T-cell (primary cell): ENCODE measurements around the gene ANKRD60. TPM values are rescaled to one million over a fixed set of nuclear protein-coding genes. Genes with fewer than 3 reads are reported as not detected.

ENCODE experiments used
- ATAC-seq, 4 experiments: fragments of 200-7000 bp in 3 of 4; fragments of 150-1000 bp in 1 of 4; cut with Tn5 transposase; replicated peaks in 1 of 4; 1 replicate in 3 of 4; 2 replicates in 1 of 4; pipeline ENCODE4 v1.10.0; 2021; ENCODE audit warnings: moderate library complexity in 3 of 4, mild to moderate bottlenecking in 2 of 4, moderate number of reproducible peaks in 1 of 4
- CTCF ChIA-PET, 2 donors: fragments of 300-600 bp; sonication (Branson Sonifier 250); formaldehyde crosslinking; loops; one replicate each; lab custom pipeline; 2022; ENCODE audit warnings: antibody characterized with exemption in 2 of 2; lab: Charles Lee
- POLR2A ChIA-PET, 2 donors: fragments of 300-600 bp; sonication (Branson Sonifier 250); formaldehyde crosslinking; loops; one replicate each; lab custom pipeline; 2022; ENCODE audit warnings: antibody characterized with exemption in 2 of 2; lab: Charles Lee
- DNase-seq, 35 experiments: peaks; one replicate each; pipeline versions ENCODE4 v3.0.0 to v3.0.0-alpha.2; 2013 to 2023
- H3K27ac ChIP-seq: one replicate; pipeline ENCODE4 v1.5.1; 2013; ENCODE audit warnings: low read length
- H3K27me3 ChIP-seq, 2 experiments: replicated peaks in 1 of 2; 1 replicate in 1 of 2; 2 replicates in 1 of 2; pipeline versions ENCODE4 v1.6.1 to v1.7.0; 2013; ENCODE audit warnings: low read length in 1 of 2, mixed read lengths in 1 of 2; ENCODE audit not compliant: control insufficient read depth in 2 of 2, insufficient read depth in 2 of 2; ENCODE audit errors: extremely low read depth in 1 of 2
- H3K36me3 ChIP-seq, 2 donors: 1 replicate in 1 of 2; 2 replicates in 1 of 2; pipeline versions ENCODE4 v1.6.1 to v1.7.0; 2013; ENCODE audit warnings: low read length in 1 of 2; ENCODE audit not compliant: control insufficient read depth in 2 of 2, insufficient read depth in 1 of 2; ENCODE audit errors: extremely low read depth in 1 of 2
- H3K4me1 ChIP-seq, 2 experiments: 1 replicate in 1 of 2; 2 replicates in 1 of 2; pipeline versions ENCODE4 v1.6.1 to v1.7.0; 2013; ENCODE audit warnings: low read length in 2 of 2, mixed read lengths in 1 of 2; ENCODE audit not compliant: insufficient read depth in 2 of 2, control insufficient read depth in 1 of 2; ENCODE audit errors: extremely low read depth in 1 of 2
- H3K4me3 ChIP-seq, 2 donors: 1 replicate in 1 of 2; 2 replicates in 1 of 2; pipeline versions ENCODE4 v1.5.1 to v1.7.0; 2013; ENCODE audit warnings: mild to moderate bottlenecking in 2 of 2, low read length in 1 of 2, moderate library complexity in 1 of 2; ENCODE audit not compliant: control insufficient read depth in 1 of 2; ENCODE audit errors: extremely low read depth in 1 of 2
- H3K9me3 ChIP-seq: 2 replicates; pipeline ENCODE4 v1.7.0; 2013
- H3K27ac Mint-ChIP-seq, 2 donors: one replicate each; pipeline ENCODE4 v1.8.0; 2020 to 2021; ENCODE audit warnings: mild to moderate bottlenecking in 2 of 2, mixed read lengths in 2 of 2
- H3K27me3 Mint-ChIP-seq, 2 donors: one replicate each; pipeline ENCODE4 v1.8.0; 2021 to 2022; ENCODE audit warnings: mixed read lengths in 2 of 2
- H3K36me3 Mint-ChIP-seq: one replicate; pipeline ENCODE4 v1.8.0; 2021; ENCODE audit warnings: mixed read lengths
- H3K4me1 Mint-ChIP-seq, 3 donors: one replicate each; pipeline ENCODE4 v1.8.0; 2020 to 2022; ENCODE audit warnings: mixed read lengths in 3 of 3, mild to moderate bottlenecking in 1 of 3
- H3K4me3 Mint-ChIP-seq, 3 donors: one replicate each; pipeline ENCODE4 v1.8.0; 2020 to 2022; ENCODE audit warnings: mild to moderate bottlenecking in 3 of 3, mixed read lengths in 3 of 3, moderate library complexity in 3 of 3
- H3K9me3 Mint-ChIP-seq, 3 donors: one replicate each; pipeline ENCODE4 v1.8.0; 2020 to 2022; ENCODE audit warnings: mixed read lengths in 3 of 3
- WGBS: methylation state at CpG from one replicate; pipeline ENCODE4 v1.1.5; 2013; ENCODE audit warnings: missing lambda C conversion rate; ENCODE audit not compliant: insufficient coverage; 5-methylcytosine and 5-hydroxymethylcytosine counted together
- total RNA-seq, 35 experiments: library from RNA in 6 of 35; stranded (reverse) in 6 of 35; fragments of 120-200 nt in 1 of 35; gene quantifications; one replicate each; pipeline versions ENCODE4 v1.2.1 to v1.2.4 and lab custom pipeline; 2013 to 2026

Gene ANKRD60
- total RNA-seq, 5 donors from 2014 or later (not counting 1 experiment from before 2014, with no cell fraction given): 0.82 TPM; not detected in 4

GRCh38 chr20:58229198-58229798, 845 bp upstream of the ANKRD60 start:
- no CpG with 5 or more reads among the region's 14 CpGs for WGBS
- POLR2A ChIA-PET: interaction anchor here in 1 of 2 donors (0.6 kb wide), 1 partner anchor 38 kb away, joined by 3 read pairs; no protein-coding TSS in a partner anchor
- Histone ChIP-seq H3K27me3 (peaks cover 16 to 40% of the 10 kb centered on the region in 2 experiments), H3K36me3 (no peaks in the 10 kb centered on the region), H3K4me3 (peak overlapping the region in 1 of 2 donors; percentile 36), H3K4me1 (peaks cover 0 to 10% of the 10 kb centered on the region in 2 experiments), H3K27ac (no peak overlapping the region), H3K9me3 (no peaks in the 10 kb centered on the region)
- H3K36me3 Mint-ChIP-seq: peaks cover 3% of the 10 kb centered on the region
- ATAC-seq (no peak), DNase-seq (no peak)
- peak overlapping the region; percentile 32 to 73 (median 60) for H3K4me3 Mint-ChIP-seq
- H3K4me1 Mint-ChIP-seq: peaks cover 16 to 18% (median 18%) of the 10 kb centered on the region in 3 donors
- peaks cover 48 to 56% of the 10 kb centered on the region in 2 donors for H3K27me3 Mint-ChIP-seq
- CTCF ChIA-PET: no interaction called here
- H3K9me3 Mint-ChIP-seq: no peaks in the 10 kb centered on the region
- peak overlapping the region in 1 of 2 donors; percentile 16 for H3K27ac Mint-ChIP-seq

GRCh38 chr20:58228103-58228483, 360 bp downstream of the ANKRD60 start:
- CTCF ChIA-PET: no interaction called here
- Mint-ChIP-seq H3K27ac (no peak overlapping the region), H3K4me3 (peak overlapping the region; percentile 40 to 56 (median 47))

GRCh38 chr20:58227391-58228102, 906 bp downstream of the ANKRD60 start:
- no peaks in the 10 kb centered on the region for H3K9me3 ChIP-seq
- POLR2A ChIA-PET: interaction anchor here in 1 of 2 donors (0.6 kb wide), 1 partner anchor 607 kb away, joined by 5 read pairs; the partner anchor contains the start of gene ZBP1
- H3K4me1 ChIP-seq: peaks cover 0 to 10% of the 10 kb centered on the region in 2 experiments
- Mint-ChIP-seq H3K9me3 (no peaks in the 10 kb centered on the region), H3K4me1 (peaks cover 16 to 18% (median 18%) of the 10 kb centered on the region in 3 donors), H3K36me3 (peaks cover 3% of the 10 kb centered on the region), H3K4me3 (peak overlapping the region; percentile 40 to 56 (median 47)), H3K27me3 (peaks cover 48 to 66% of the 10 kb centered on the region in 2 donors), H3K27ac (peak overlapping the region in 1 of 2 donors; percentile 43)
- ATAC-seq (no peak), DNase-seq (peak in 1 of 35 experiments; percentile 12)
- CTCF ChIA-PET: no interaction called here
- whole genome bisulfite sequencing: 98% methylated on average over 5 of the region's 5 CpGs
- no peak overlapping the region for H3K4me3 ChIP-seq
- peaks cover 16 to 42% of the 10 kb centered on the region in 2 experiments for H3K27me3 ChIP-seq
- H3K36me3 ChIP-seq: no peaks in the 10 kb centered on the region
- no peak overlapping the region for H3K27ac ChIP-seq

More at GRCh38 chr20:58228103-58228483, 360 bp downstream of the ANKRD60 start:
- Histone ChIP-seq H3K9me3 (no peaks in the 10 kb centered on the region), H3K4me1 (peaks cover 0 to 10% of the 10 kb centered on the region in 2 experiments), H3K4me3 (no peak overlapping the region), H3K36me3 (no peaks in the 10 kb centered on the region), H3K27me3 (peaks cover 16 to 40% of the 10 kb centered on the region in 2 experiments), H3K27ac (no peak overlapping the region)
- Mint-ChIP-seq H3K36me3 (peaks cover 3% of the 10 kb centered on the region), H3K27me3 (peaks cover 48 to 62% of the 10 kb centered on the region in 2 donors), H3K4me1 (peaks cover 16 to 18% (median 18%) of the 10 kb centered on the region in 3 donors), H3K9me3 (no peaks in the 10 kb centered on the region)
- WGBS: 12% methylated on average over 27 of the region's 29 CpGs
- POLR2A ChIA-PET: no interaction called here
- ATAC-seq (peak in 1 of 4 experiments; percentile 15), DNase-seq (peak in 2 of 35 experiments; percentile 10 to 11)

- POLR2A ChIA-PET: interaction anchor here in 1 of 2 donors (0.6 kb wide), 1 partner anchor 523 kb away, joined by 3 read pairs; no protein-coding TSS in a partner anchor
- no peaks in the 10 kb centered on the region for H3K9me3 ChIP-seq
- H3K27me3 Mint-ChIP-seq: peaks cover 57 to 75% of the 10 kb centered on the region in 2 donors
- WGBS: 73% methylated on average over 13 of the region's 15 CpGs
- no peak overlapping the region for H3K4me3 ChIP-seq
- CTCF ChIA-PET: interaction anchor here in 1 of 2 donors (1.0 to 1.2 kb wide), 2 partner anchors 9 to 31 kb away, joined by 3 read pairs; no protein-coding TSS in a partner anchor
- H3K27ac Mint-ChIP-seq: peak overlapping the region in 1 of 2 donors; percentile 10
- H3K9me3 Mint-ChIP-seq: no peaks in the 10 kb centered on the region
- H3K4me3 Mint-ChIP-seq: no peak overlapping the region
- H3K36me3 Mint-ChIP-seq: peaks cover 3% of the 10 kb centered on the region
- peaks cover 0 to 10% of the 10 kb centered on the region in 2 experiments for H3K4me1 ChIP-seq
- no peak overlapping the region for H3K27ac ChIP-seq
- H3K4me1 Mint-ChIP-seq: peaks cover 18 to 26% (median 18%) of the 10 kb centered on the region in 3 donors
- ATAC-seq (no peak), DNase-seq (no peak)
- peaks cover 16 to 56% of the 10 kb centered on the region in 2 experiments for H3K27me3 ChIP-seq
- no peaks in the 10 kb centered on the region for H3K36me3 ChIP-seq
These were observed 2.8 kb downstream of the ANKRD60 start for GRCh38 chr20:58225452-58226200.

- 66% methylated on average over 3 of the region's 5 CpGs for WGBS
- H3K4me1 ChIP-seq: peaks cover 0 to 10% of the 10 kb centered on the region in 2 experiments
- POLR2A ChIA-PET: interaction anchor here (0.5 to 0.6 kb wide), 2 partner anchors 135 to 522 kb away, joined by 3 read pairs; no protein-coding TSS in a partner anchor
- no peaks in the 10 kb centered on the region for H3K36me3 ChIP-seq
- H3K27me3 Mint-ChIP-seq: peaks cover 60 to 74% of the 10 kb centered on the region in 2 donors
- no peak overlapping the region for H3K4me3 Mint-ChIP-seq
- H3K27me3 ChIP-seq: peaks cover 16 to 60% of the 10 kb centered on the region in 2 experiments
- ATAC-seq: no peak
- CTCF ChIA-PET: interaction anchor here in 1 of 2 donors (1.0 to 1.2 kb wide), 2 partner anchors 10 to 31 kb away, joined by 3 read pairs; no protein-coding TSS in a partner anchor
- H3K27ac ChIP-seq: no peak overlapping the region
- no peaks in the 10 kb centered on the region for H3K9me3 ChIP-seq
- DNase-seq: no peak
- no peak overlapping the region for H3K4me3 ChIP-seq
- no peak overlapping the region for H3K27ac Mint-ChIP-seq
- H3K36me3 Mint-ChIP-seq: no peaks in the 10 kb centered on the region
- H3K9me3 Mint-ChIP-seq: no peaks in the 10 kb centered on the region
- H3K4me1 Mint-ChIP-seq: peaks cover 16 to 26% (median 18%) of the 10 kb centered on the region in 3 donors
These were observed 3.5 kb downstream of the ANKRD60 start for GRCh38 chr20:58224974-58225373.
